ENCODE results near the gene TOMM70. TPM values are rescaled to one million over a fixed set of nuclear protein-coding genes. Genes with fewer than 3 reads are reported as not detected.

The TOMM70 gene
- total and polyA plus RNA-seq, 2 donors from 2014 or later: 27.6 to 42.7 TPM

DNA sequence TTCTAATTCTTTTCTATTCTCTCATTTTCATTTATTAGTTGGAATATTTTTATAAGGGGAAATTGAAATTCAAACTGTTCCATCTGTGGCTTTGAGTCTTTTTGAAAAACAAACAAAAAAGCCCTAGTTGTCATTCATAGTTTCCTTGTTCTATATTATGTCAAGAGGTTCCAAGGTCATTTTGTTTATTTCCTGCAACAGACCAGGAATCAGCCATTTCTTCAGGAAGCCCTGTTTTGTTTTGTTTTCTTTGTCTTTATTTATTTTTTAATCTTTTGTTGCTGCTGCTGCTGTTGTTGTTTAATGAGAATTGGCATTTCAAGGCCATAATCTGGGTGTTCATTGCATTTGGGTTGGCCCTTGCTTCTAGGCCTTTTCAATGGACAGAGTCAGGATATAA lies 15.3 kb upstream of the TOMM70 start:
- intact Hi-C loops (cut with DNase I): no loop called here
- DNase-seq: no peak
- FAIRE-seq: no peak
- H3K9ac ChIP-seq (ENCODE audit: low read length in 3 of 3): no peak overlapping the region
- no peaks in the 10 kb centered on the region for H3K36me3 ChIP-seq (ENCODE audit: control insufficient read depth in 2 of 3, insufficient read depth in 3 of 3, low read length in 3 of 3)
- H3K27ac ChIP-seq (ENCODE audit: low read depth in 2 of 2, low read length in 2 of 2): no peak overlapping the region
- H3K4me1 ChIP-seq (ENCODE audit: control insufficient read depth in 2 of 3, insufficient read depth in 2 of 3, low read depth in 1 of 3, low read length in 3 of 3): no peaks in the 10 kb centered on the region
- TF ChIP-seq, protein P1, sequence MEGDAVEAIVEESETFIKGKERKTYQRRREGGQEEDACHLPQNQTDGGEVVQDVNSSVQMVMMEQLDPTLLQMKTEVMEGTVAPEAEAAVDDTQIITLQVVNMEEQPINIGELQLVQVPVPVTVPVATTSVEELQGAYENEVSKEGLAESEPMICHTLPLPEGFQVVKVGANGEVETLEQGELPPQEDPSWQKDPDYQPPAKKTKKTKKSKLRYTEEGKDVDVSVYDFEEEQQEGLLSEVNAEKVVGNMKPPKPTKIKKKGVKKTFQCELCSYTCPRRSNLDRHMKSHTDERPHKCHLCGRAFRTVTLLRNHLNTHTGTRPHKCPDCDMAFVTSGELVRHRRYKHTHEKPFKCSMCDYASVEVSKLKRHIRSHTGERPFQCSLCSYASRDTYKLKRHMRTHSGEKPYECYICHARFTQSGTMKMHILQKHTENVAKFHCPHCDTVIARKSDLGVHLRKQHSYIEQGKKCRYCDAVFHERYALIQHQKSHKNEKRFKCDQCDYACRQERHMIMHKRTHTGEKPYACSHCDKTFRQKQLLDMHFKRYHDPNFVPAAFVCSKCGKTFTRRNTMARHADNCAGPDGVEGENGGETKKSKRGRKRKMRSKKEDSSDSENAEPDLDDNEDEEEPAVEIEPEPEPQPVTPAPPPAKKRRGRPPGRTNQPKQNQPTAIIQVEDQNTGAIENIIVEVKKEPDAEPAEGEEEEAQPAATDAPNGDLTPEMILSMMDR (IDR thresholded peaks at IDR 0.05; ENCODE audit: borderline replicate concordance, extremely low read depth, insufficient read depth): no peak
- H3K4me3 ChIP-seq (ENCODE audit: low read length in 3 of 3): no peak overlapping the region
- no peaks in the 10 kb centered on the region for H3K27me3 ChIP-seq (ENCODE audit: control insufficient read depth, insufficient read depth, low read length)
- no peaks in the 10 kb centered on the region for H3K9me3 ChIP-seq (ENCODE audit: control insufficient read depth in 2 of 3, insufficient read depth in 1 of 3, low read length in 3 of 3)

GRCh38 chr3:100413613-100414012 lies 12.7 kb upstream of the TOMM70 start:
- intact Hi-C loops (cut with DNase I): no loop called here
- DNase-seq: no peak
- FAIRE-seq: no peak

DNA sequence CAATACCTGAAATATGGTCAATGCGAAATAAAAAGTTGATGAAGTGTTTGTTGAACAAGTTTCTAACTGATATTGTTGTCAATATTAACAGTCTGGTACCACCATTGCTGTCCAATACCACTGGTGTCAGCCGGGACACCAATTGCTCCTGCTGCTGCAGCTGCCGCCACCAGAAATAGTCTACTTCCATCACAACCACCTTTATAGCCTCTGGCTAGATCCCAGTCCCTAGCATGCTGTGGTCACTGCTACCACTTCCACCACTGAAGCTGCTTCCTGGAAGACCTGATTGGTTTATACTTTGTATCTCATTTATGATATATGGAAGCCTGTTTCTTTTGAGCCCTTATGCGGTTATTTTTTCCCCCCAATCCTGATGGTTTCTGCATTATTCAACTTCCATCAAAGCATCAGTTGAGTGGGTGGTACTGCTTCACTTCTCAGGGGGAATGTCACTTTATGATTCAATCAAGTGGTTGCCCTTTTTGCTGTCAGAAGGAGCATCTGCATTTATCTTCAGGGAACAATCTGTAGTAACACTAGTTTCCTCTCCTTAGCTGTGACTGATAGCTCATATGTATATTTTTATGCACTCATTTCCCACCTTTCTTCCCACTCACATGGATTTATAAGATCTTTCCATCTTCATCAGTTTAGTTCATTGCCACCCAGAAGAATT lies 12.2 kb upstream of the TOMM70 start:
- H3K4me3 ChIP-seq (ENCODE audit: low read length in 3 of 3): no peak overlapping the region
- intact Hi-C loops (cut with DNase I): no loop called here
- no peaks in the 10 kb centered on the region for H3K27me3 ChIP-seq (ENCODE audit: control insufficient read depth, insufficient read depth, low read length)
- H3K27ac ChIP-seq (ENCODE audit: low read depth in 2 of 2, low read length in 2 of 2): no peak overlapping the region
- no peaks in the 10 kb centered on the region for H3K4me1 ChIP-seq (ENCODE audit: control insufficient read depth in 2 of 3, insufficient read depth in 2 of 3, low read depth in 1 of 3, low read length in 3 of 3)
- H3K36me3 ChIP-seq (ENCODE audit: control insufficient read depth in 2 of 3, insufficient read depth in 3 of 3, low read length in 3 of 3): no peaks in the 10 kb centered on the region
- peaks cover 0 to under 1% (median 0%) of the 10 kb centered on the region in 3 donors for H3K9me3 ChIP-seq (ENCODE audit: control insufficient read depth in 2 of 3, insufficient read depth in 1 of 3, low read length in 3 of 3)
- FAIRE-seq: no peak
- TF ChIP-seq, protein P1 (IDR thresholded peaks at IDR 0.05; ENCODE audit: borderline replicate concordance, extremely low read depth, insufficient read depth): no peak
- DNase-seq: no peak
- no peak overlapping the region for H3K9ac ChIP-seq (ENCODE audit: low read length in 3 of 3)

More at GRCh38 chr3:100413613-100414012, 12.7 kb upstream of the TOMM70 start:
- Histone ChIP-seq H3K4me1 (ENCODE audit: control insufficient read depth in 2 of 3, insufficient read depth in 2 of 3, low read depth in 1 of 3, low read length in 3 of 3) (no peaks in the 10 kb centered on the region), H3K9me3 (ENCODE audit: control insufficient read depth in 2 of 3, insufficient read depth in 1 of 3, low read length in 3 of 3) (no peaks in the 10 kb centered on the region), H3K27ac (ENCODE audit: low read depth in 2 of 2, low read length in 2 of 2) (no peak overlapping the region), H3K27me3 (ENCODE audit: control insufficient read depth, insufficient read depth, low read length) (no peaks in the 10 kb centered on the region), H3K9ac (ENCODE audit: low read length in 3 of 3) (no peak overlapping the region), H3K36me3 (ENCODE audit: control insufficient read depth in 2 of 3, insufficient read depth in 3 of 3, low read length in 3 of 3) (no peaks in the 10 kb centered on the region), H3K4me3 (ENCODE audit: low read length in 3 of 3) (no peak overlapping the region)
- TF ChIP-seq, protein P1 (IDR thresholded peaks at IDR 0.05; ENCODE audit: borderline replicate concordance, extremely low read depth, insufficient read depth): no peak
